Activated gamma-delta T cell treated with anti-CD3 and anti-CD28 coated beads, Interleukin-2, amount 50 U/mL, for 16 hours (primary cell): Measurements from ENCODE around the gene TMPRSS11A.

Experiments used
- DNase-seq: peaks from one replicate; pipeline ENCODE4 v3.0.0-alpha.2; 2020; ENCODE audit warnings: low read depth

Gene TMPRSS11A

DNA sequence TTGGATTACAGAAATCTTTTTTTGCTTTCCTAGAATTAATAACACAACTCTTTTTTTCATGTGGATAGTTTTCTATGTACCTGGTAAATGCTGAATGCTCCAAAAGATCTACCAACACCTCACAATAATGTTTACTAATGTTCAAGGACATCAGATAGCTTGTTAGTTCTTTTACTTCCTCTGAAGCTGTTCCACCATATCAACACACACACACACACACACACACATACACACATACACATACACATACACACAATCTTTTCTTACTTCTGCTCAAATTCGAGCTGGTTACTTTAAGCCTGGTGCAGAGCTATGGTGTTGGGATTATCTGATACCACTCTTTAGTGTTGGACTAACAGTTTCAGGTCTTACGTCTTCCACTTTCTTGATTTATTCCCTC lies 51.2 kb downstream of the TMPRSS11A start:
- no peak for DNase-seq

DNA sequence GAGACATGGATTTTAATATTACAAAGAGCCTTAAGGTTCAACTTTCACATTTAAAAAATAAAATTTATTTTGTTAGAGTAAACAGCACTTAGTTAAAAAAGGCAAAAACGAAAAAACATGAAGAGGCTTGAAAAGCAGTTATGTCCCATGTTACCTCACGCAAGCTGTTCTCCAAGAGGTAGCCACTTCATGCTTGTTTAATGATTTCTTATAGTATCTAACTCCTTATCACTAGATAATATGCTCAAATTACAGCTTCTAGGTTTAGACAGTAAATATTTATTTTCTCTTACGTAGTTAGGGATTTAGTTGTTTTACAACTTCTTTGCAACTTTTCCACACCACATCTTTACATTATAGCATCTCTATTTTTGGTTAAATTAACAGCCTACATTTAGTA lies 51.7 kb downstream of the TMPRSS11A start:
- no peak for DNase-seq

DNA sequence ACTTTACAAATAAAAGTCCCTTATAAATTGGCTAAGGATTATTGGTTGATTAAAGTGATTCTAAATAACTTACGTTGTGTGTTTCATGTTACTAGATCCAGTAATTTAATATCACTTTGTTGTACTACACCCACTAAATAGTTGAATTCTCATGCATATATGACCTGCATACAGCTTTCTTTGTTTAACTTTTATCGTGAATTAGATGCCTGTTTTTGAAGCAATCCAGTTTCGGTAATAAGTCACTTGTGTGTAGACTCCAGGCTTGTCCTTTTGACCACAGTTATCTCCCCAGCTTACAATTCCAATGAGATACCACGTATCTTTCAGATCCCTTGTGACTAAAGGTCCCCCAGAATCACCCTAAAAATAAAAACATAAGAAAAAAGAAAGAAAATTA lies 52.2 kb downstream of the TMPRSS11A start:
- no peak for DNase-seq

DNA sequence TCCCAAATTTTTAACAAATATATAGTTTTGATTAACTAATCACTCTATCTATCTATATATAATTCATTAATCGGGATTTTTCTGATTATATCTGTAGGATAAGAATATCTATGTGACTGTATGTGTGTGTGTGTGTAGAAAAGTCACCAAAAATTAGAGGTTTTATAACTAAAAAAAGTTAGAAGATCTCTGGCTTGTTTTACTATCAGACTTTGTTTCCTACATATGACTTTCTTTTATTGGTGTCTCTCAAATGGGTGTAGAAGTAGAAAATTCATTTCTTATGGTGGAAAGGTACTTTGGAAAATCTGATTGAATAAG lies 52.7 kb downstream of the TMPRSS11A start:
- DNase-seq: no peak

DNA sequence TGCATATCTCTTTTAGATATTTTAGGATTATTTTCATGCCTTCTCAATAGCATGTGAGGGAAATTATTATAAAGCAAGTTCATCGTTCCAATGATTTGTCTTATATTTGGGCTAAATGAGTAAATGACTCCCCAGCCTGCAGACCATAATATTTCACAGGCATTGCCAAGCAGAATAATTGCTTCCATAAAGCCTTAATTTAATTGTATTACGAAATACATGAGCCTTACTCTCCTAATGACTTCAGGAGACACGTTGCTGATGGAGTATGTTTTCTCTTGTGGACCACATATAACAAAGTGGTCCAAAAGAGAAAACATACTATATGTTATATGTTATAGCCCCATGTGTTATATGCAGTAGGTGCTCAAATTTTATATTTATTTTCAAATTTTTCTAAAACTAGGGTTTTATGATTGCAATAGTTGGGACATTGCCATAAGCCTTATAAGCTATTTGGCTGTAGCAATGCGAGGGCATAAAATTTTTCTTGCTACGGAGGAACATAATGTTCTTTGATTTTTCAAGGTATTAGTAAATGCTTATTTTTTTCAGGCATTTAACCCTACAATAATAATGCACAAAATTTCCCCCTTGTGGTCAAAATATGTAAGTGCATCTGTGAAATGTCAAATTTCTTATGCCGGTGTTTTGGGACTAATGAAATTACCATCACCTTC lies 53.2 kb downstream of the TMPRSS11A start:
- no peak for DNase-seq

DNA sequence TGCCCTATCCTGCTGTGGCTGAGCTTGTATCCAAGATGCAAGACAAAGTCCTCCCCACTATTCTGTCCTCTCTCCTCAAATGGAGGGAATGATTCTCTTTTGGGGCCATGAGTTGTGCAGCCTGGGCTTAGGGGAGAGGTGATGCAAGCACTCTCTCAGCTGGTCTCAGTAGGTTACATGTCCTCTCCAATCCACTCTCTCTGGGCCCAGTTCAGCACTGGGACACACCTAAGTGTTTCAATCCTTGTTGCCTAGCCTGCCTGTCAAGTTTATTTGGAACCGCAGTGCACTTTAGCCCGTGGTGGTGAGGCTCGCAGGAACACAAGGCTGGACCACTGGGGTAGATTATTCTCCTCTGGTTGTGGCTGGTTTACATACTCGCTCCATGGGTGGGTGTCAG lies 55.6 kb downstream of the TMPRSS11A start:
- DNase-seq: no peak

DNA sequence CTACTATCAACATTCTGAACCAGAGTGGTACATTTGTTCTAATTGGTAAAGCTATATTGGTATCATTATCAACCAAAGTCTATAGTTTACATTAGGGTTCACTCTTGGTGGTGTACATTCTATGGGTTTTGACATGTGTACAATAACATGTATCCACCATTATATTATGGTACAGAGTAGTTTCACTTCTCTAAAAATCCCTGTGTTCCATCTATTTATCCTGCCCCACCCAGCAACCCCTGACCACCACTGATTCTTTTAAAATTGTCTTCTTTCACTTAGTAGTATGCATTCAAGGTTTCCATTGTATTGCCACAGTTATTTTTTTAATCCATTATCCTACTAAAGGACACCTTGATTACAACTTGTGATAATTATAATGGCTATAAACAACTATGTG lies 64.2 kb downstream of the TMPRSS11A start:
- DNase-seq: no peak

DNA sequence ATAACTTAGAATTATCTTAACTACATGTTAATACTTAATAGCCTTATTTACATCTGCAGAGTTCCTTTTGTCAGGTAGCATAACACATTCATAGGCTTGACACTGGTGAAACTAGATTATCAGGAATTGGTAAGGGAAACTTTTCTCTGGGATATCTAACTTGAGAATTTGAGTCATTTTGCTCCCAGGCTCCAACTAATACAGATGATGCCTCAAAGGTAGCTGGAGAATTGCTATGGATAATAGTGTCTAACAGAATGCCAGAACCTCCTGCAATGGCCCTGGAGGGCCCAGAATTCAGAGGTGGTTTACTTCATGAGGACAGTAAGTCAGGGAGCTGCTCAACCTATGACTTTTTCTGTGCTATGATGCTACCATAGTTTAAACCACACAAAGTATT lies 65.6 kb downstream of the TMPRSS11A start:
- no peak for DNase-seq

DNA sequence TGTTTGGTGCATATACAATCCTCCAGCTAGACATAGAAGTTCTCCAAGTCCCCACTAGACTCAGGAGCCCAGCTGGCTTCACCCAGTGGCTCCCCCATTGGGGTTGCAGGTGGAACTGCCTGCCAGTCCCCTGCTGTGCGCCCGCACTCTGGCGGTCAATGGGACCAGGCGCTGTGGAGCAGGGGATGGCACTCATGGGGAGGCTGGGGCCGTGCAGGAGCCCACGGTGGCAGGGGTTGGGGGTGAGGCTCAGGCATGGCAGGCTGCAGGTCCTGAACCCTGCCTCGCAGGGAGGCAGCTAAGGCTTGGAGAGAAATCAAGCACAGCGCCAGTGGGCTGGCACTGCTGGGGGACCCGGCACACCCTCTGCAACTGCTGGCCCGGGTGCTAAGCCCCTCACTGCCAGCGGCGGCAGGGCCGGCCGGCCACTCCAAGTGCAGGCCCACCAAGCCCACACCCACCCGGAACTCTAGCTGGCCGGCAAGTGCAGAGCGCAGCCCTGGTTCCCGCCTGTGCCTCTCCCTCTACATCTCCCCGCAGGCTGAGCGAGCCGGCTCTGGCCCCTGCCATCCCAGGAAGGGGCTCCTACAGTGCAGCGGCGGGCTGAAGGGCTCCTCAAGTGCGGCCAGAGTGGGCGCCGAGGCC lies 66.8 kb downstream of the TMPRSS11A start:
- no peak for DNase-seq

DNA sequence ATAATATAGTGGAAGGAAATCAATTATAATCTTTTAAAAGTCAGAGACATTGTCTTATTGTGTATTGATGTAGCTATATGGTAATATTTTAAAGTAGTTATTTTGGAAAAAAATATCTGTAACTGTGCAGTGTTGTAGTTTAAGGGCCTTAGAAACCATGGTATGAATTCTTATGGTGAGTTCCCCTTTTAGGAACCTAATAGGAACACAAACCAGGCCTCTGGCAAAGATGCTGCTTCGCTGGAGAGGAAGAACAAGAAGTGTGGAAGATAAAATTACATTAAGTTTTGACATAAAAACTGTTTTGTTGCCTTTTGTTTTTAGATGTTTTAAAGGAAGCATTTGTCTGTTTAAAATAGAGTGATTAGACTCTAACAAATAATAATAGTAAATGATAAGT lies 68.6 kb downstream of the TMPRSS11A start:
- DNase-seq: no peak

DNA sequence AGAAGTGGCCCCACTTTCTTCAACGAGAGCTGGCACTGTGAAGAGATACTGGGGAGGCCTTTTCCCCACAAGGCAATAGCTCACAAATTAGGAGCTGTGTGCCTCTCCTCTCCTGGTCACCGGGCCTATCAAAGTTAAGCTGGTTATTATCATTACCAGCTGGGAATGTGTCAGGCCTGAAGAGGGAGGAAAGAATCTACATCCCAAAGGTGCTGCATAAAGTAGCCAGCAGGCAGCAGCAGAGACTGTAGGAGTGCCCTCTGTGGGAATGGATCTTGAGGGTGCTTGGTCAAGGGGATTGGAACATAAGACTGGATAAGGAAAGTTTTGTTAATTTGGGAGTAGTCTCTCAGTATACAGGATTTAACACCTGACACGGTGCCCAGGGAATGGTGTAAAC lies 70.4 kb downstream of the TMPRSS11A start:
- no peak for DNase-seq

DNA sequence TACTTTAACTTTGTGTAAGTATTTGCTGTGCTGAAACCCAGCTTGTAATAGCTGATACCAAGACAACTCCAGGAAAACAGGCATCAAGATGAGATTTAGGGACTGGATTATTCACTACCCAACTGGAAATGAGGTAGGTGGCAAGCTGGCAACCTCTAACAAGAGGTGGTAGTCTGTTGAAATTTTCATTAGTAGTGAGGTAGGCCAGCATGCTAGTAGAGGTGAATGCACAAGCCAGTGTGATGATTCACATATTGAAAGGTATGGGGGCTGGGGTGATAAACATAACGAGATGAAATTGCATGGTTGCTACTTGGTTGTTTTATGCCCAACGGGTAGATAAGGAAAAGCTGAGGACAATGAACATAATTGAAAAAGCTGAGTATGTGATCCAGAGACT lies 71.0 kb downstream of the TMPRSS11A start:
- no peak for DNase-seq

DNA sequence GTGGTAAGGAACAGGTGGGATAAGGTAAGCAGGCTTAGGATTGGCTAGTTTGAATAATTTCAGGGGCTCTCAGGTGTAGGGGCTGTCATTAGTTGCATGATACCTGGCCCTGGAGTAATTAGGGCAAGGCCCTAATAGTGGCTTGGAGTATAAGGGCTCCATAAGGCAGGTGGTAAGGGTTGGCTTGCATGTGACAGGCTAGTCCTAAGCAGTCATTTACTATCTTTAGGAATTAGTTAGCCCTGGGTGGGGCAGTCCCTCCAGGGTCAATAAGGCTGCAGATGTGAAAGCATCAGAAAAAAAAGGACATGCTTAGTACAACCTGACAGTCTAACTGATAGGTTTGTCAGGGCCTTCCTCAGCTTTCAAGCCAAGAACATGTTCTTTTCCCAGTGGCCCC lies 71.6 kb downstream of the TMPRSS11A start:
- no peak for DNase-seq

DNA sequence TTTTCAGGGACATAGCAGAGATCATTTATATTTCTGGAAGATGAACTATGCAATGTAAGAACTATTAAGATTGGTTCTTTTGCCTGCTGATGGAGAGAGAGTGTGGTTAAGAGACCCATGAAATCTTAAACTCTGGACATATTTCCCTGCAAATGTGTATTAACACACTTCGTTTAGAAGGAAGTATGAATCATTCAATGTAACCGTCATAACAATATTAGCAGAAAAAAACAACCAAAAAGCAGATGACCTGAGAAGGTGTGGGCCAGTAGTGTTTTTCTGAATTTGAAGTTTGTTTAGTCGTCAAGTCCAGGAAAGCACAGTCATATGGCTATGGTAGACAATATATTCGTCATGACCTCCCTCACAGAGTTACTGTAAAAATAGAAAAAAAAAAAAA lies 77.0 kb downstream of the TMPRSS11A start:
- DNase-seq: no peak

DNA sequence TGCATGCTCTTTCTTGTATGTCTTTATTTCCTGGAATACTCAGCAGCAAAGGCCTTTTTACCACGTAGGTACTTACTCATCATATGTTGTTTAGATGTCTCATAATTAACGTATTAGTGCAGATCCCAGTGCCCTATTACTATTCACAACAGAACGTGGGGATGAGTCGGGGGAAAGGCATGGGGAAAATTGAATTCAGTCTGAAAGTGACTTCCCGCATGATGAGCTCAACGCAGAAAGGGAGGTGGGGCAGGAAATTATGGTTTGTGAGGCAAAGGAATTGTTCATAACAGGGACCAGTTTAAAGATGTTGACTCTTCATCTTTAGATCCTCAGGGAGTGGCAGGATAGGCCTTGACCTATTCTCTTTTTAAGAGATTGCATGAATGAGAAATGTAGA lies 77.5 kb downstream of the TMPRSS11A start:
- no peak for DNase-seq

DNA sequence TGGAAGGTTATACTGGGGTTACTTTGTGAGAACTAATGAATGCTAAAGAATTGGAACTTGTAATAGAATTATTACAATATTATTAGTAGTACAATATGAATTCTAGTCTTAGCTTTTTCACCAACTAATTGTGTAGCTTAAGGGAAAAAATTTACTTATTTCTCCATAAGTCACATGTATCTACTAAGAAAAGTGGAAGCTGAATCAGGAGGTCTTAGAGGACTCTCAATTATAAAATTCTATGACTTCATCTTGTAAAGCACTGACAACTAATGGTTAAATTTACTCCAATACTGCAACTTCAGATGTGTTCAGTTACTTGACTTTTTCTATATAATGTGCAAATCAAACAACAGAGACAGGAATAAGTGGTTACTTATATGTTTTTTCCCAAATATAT lies 78.6 kb downstream of the TMPRSS11A start:
- no peak for DNase-seq

DNA sequence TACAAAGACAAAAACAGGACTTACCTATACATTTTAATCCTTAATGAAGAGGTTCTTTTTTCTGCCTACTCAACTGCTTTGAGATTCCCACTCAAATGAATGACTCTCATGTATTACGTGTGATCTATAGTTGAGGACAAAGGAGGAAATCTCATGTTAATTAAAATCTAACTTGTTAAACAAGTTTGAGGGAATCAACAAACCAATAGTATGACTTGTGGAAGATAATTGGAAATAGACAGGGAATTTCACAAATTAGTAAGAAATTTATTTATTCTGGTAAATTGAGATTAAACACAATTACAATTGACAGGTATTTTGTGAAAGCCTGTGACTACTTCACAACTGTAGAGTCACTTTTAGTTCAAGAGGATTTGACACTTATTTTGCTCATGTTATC lies 79.4 kb downstream of the TMPRSS11A start, which contains the start of gene TMPRSS11D:
Gene TMPRSS11D, minus strand, starts transcription at position 101 of the 400 bp plus-strand sequence. Its CDS starts 69 bp downstream, at position 32.
- no peak for DNase-seq

DNA sequence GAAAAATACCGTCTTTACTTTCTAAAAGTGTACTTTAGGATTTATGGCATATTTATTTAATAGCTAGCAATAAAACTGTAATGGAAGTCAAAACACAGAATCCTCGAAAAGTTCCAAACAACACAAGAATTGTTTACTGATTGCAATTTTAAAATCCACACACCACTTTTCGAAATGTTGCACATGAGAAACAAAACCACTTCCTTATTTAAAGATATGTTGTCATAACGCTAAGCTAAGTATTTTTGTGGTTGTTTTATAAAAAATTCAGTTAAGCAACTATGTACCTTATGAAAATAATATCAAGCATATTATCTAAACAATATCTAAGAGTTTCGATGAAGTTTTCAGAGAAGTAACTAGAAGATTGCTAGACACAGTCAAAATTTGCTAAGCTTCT lies 79.8 kb downstream of the TMPRSS11A start:
- DNase-seq: no peak

DNA sequence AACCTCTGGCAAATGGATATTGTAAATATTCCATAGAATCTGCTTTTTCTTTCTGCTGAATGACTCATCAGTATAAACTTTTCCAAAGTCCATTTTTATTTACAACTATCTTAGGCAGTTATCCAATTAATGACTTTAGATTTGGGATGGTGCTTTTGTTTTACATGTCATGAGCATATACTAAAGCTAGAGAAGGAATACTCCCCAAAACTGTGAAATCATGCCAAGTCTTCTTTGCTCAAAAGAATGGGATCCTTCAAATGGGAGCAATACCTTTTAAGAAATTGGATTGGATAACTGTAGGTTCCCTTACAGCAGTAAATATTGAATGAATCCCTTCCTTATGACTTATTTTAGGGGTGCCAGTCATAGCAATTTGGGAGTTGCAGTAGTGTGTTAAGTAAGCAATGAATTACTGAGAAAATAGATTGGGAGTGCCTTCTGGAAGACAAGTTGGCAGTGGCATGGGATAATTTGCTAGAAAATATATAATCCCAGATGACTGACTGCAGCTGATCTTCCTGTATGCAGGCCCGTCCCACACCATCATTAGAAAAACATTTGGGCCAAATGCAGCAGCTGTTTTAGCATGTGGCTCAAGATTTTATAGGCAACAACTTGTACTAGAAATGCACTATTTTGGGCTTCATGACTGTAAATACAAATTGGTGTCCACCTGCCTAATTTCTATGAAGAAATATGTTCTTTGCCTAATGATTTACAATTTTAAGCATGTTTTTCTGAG lies 82.3 kb downstream of the TMPRSS11A start:
- DNase-seq: no peak

DNA sequence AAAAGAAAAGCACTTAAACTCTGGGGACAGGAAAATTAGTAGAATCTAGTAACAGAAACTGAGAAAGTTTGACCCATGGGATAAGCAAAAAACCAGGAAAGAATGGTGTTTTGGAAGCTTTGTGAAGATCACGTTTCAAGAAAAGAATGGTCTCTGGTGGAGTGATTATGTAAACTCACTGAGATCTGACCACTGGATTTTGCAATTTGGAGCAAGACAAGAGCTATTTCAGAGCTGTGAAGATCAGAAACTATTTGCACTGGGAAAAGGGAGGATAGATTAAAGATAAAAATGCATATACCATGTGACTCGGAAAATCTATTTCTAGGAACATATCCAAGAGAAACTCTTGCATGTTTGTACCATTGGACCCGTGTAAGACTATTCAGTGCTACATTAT lies 83.8 kb downstream of the TMPRSS11A start:
- DNase-seq: no peak

DNA sequence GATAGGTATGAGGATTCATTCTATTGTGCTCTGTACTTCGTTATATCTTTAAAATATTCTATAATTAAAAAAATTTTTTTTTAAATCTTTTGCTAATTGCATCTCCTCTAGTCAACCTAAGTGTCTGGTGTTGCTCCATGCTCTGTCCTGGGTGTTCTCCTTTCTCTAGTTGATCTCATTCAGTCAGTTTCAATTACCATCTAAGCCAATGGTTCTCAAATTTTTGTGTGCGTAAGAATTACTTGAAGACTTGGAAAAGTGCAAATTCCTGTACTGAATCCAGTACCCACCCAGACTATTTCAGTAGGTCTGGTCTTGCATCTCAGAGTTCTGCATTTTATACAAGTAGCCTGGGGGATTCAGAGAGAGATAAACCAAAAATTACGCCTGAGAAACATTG lies 86.2 kb downstream of the TMPRSS11A start:
- no peak for DNase-seq

DNA sequence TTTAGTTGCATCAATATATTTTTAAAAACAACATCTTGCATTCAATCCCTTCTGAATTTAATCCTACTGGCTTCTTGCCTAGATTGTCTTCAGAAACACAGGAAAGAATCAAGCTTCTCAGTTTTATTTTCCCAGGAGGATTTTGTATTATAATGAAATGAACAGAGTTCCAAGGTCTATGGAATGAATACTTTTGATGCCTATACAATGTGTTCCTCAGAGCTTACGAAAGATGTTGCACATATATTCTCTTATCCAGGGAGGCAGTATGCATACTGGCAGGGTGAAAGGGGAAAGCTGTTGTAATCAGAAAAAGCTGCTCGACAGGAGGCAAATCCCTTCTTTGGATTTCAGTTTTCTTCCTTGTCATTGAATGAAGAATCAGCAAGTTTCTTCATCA lies 88.3 kb downstream of the TMPRSS11A start:
- DNase-seq: no peak

DNA sequence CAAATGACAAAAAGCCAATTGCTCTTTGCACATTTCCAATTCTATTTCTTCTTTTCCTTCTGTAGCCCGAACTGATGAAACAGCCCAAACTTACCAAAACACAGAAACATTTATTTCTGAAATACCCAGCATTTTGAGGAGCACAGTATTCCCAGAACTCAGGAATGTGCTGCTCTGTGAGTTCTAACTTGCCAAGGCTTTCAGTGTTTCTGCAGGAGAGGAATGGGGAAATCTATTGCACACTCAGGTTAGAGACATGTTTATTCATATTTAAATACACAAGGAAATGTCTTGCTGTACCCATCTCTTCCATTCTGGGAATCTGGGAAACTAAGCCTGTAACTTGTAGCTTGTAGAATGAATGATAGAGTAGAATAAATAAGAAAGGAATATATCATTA lies 90.2 kb downstream of the TMPRSS11A start:
- no peak for DNase-seq

DNA sequence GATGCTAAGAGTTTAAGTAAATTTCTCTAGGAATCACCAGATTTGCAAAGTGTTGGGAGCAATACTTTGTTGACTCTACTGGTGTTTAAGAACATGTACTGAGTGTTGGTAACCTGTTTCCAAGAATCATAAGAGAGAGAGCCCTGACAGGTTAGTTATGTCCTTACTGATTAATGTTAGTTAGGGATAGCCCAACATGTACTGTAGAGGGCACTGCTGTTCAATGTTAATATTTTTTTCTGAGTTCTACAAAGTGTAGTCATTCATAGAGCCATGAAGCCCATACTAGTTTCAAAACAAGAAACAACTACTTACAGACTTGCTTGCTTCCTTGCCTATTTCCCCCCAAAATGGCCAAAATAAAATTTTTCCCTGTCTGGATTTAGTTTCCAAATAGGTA lies 91.4 kb downstream of the TMPRSS11A start:
- no peak for DNase-seq
